Right renal pelvis (tissue), 4 donors: ENCODE results near the gene MAN1A2. TPM values are rescaled to one million over a fixed set of nuclear protein-coding genes. Genes with fewer than 3 reads are reported as not detected.
A peak's percentile ranks its signal among the peaks of the same experiment; 100 is the strongest.

Experiments used
- DNase-seq, 4 donors: peaks; one replicate each; pipeline ENCODE4 v3.0.0-alpha.2; 2013; ENCODE audit warnings: low read depth in 4 of 4, low spot score in 3 of 4, missing footprints in 1 of 4
- polyA plus RNA-seq, 4 donors: library from polyadenylated mRNA; unstranded; fragments of 120-200 nt; gene quantifications; one replicate each; pipeline ENCODE4 v1.2.1, GENCODE V29; 2013; ENCODE audit not compliant: insufficient read length in 4 of 4

MAN1A2 gene
- polyA plus RNA-seq, 4 donors, result 43.1 to 49.7 (median 48.4) TPM

- no peak for DNase-seq
Measured at GRCh38 chr1:117359561-117360289, 7.5 kb upstream of the MAN1A2 start.

GRCh38 chr1:117362986-117363385 lies 4.3 kb upstream of the MAN1A2 start:
- no peak for DNase-seq

GRCh38 chr1:117363571-117364048 lies 3.6 kb upstream of the MAN1A2 start:
- DNase-seq, result no peak

- DNase-seq, result no peak
Measured at GRCh38 chr1:117364240-117364639, 3.0 kb upstream of the MAN1A2 start.

- DNase-seq, result no peak
Measured at GRCh38 chr1:117365350-117366176, 1.7 kb upstream of the MAN1A2 start.

GRCh38 chr1:117366177-117367045 lies 838 bp upstream of the MAN1A2 start:
- DNase-seq, result peak; percentile 71 to 81 (median 74)

- no peak for DNase-seq
Measured at GRCh38 chr1:117368116-117369108, 1.2 kb downstream of the MAN1A2 start.

- no peak for DNase-seq
Measured at GRCh38 chr1:117370071-117370470, 2.8 kb downstream of the MAN1A2 start.

- DNase-seq, result no peak
Measured at GRCh38 chr1:117370509-117370908, 3.3 kb downstream of the MAN1A2 start.

- DNase-seq, result no peak
Measured at GRCh38 chr1:117371441-117372151, 4.3 kb downstream of the MAN1A2 start.

- DNase-seq, result no peak
Measured at GRCh38 chr1:117372863-117373412, 5.7 kb downstream of the MAN1A2 start.

- no peak for DNase-seq
Measured at GRCh38 chr1:117373932-117374331, 6.7 kb downstream of the MAN1A2 start.

GRCh38 chr1:117375327-117375726 lies 8.1 kb downstream of the MAN1A2 start:
- no peak for DNase-seq

- DNase-seq, result no peak
Measured at GRCh38 chr1:117387060-117387633, 19.9 kb downstream of the MAN1A2 start.

GRCh38 chr1:117388328-117388727 lies 21.1 kb downstream of the MAN1A2 start:
- no peak for DNase-seq

GRCh38 chr1:117389284-117389683 lies 22.0 kb downstream of the MAN1A2 start:
- no peak for DNase-seq

- DNase-seq, result no peak
Measured at GRCh38 chr1:117389779-117390178, 22.5 kb downstream of the MAN1A2 start.

- no peak for DNase-seq
Measured at GRCh38 chr1:117392771-117393170, 25.5 kb downstream of the MAN1A2 start.
